ENCODE results near the gene DIAPH3.

DIAPH3 gene

GRCh38 chr13:60163478-60164233 lies at the start of gene DIAPH3:
DIAPH3 (minus strand) TSS chr13:60163928; CDS start chr13:60163766, 162 bp downstream.
- no peaks in the 10 kb centered on the region for H3K9me3 ChIP-seq (ENCODE audit: control insufficient read depth, insufficient read depth, low read depth, low read length)
- peaks cover 0 to 8% of the 10 kb centered on the region in 2 experiments; a peak in 2 of 3 replicates for H3K36me3 ChIP-seq (ENCODE audit: control insufficient read depth in 2 of 2, insufficient read depth in 1 of 2, low read length in 2 of 2)
- ChIA-PET CTCF (interaction anchor here (0.6 to 1.1 kb wide), 3 partner anchors 10 to 137 kb away, joined by 3 read pairs; no protein-coding TSS in a partner anchor), POLR2A (interaction anchor here (0.6 to 1.6 kb wide), 3 partner anchors 10 to 91 kb away, joined by 3 to 4 read pairs (median 4); no protein-coding TSS in a partner anchor)
- no peaks in the 10 kb centered on the region for H3K4me1 ChIP-seq (ENCODE audit: control insufficient read depth, insufficient read depth, low read length)
- H3K27ac ChIP-seq (ENCODE audit: extremely low read depth, low read depth, low read length), result peak within 1 kb of the TSS; percentile 89
- H3K4me3 ChIP-seq (ENCODE audit: low read depth, low read length), result peak within 1 kb of the TSS; percentile 99
- peak; percentile 39 for TF ChIP-seq ZNF629 (tag by site-specific recombination; IDR thresholded peaks at IDR 0.05)
- peak; percentile 56; the same call in 1 of the 2 replicates for TF ChIP-seq KLF8 (tag by site-specific recombination; IDR thresholded peaks at IDR 0.05)
- 0 out of 2 replicates have a peak, but pooled peaks have one; percentile 8 for TF ChIP-seq ZNF639 (tag by site-specific recombination; IDR thresholded peaks at IDR 0.05)
- TF ChIP-seq ZBTB17 (tag by site-specific recombination; IDR thresholded peaks at IDR 0.05), result peak; percentile 79
- peak; percentile 49; the same call in 1 of the 2 replicates for TF ChIP-seq GLI4 (tag by site-specific recombination; IDR thresholded peaks at IDR 0.05)
- no peak for TF ChIP-seq ZNF391 (tag by site-specific recombination; IDR thresholded peaks at IDR 0.05; ENCODE audit: borderline replicate concordance, low read depth)
- TF ChIP-seq ZNF175 (tag by site-specific recombination; IDR thresholded peaks at IDR 0.05), result no peak
- TF ChIP-seq SP2 (tag by site-specific recombination; IDR thresholded peaks at IDR 0.05), result peak; percentile 94
- TF ChIP-seq KLF7 (tag by site-specific recombination; IDR thresholded peaks at IDR 0.05; ENCODE audit: borderline replicate concordance), result peak; percentile 78; the same call in 1 of the 2 replicates
- no peak for TF ChIP-seq ZNF148 (tag by site-specific recombination; IDR thresholded peaks at IDR 0.05; ENCODE audit: borderline replicate concordance)
- TF ChIP-seq ZNF610 (tag by site-specific recombination; IDR thresholded peaks at IDR 0.05; ENCODE audit: borderline replicate concordance), result peak; percentile 56; the same call in 1 of the 2 replicates
- peak; percentile 47; the same call in 1 of the 2 replicates for TF ChIP-seq ZBTB48 (tag by site-specific recombination; IDR thresholded peaks at IDR 0.05)
- TF ChIP-seq PRDM10 (tag by site-specific recombination; IDR thresholded peaks at IDR 0.05), result peak; percentile 63; the same call in 1 of the 2 replicates
- peak; percentile 69 for TF ChIP-seq GLIS2 (tag by site-specific recombination; IDR thresholded peaks at IDR 0.05)
- peak; percentile 31; the same call in 1 of the 2 replicates for TF ChIP-seq ZNF561 (tag by site-specific recombination; IDR thresholded peaks at IDR 0.05; ENCODE audit: borderline replicate concordance)
- TF ChIP-seq ZNF580 (tag by site-specific recombination; IDR thresholded peaks at IDR 0.05), result peak; percentile 77; the same call in 1 of the 2 replicates
- peak; percentile 96 for TF ChIP-seq ZFP69B (tag by site-specific recombination; IDR thresholded peaks at IDR 0.05)
- TF ChIP-seq ZNF324 (tag by site-specific recombination; IDR thresholded peaks at IDR 0.05), result no peak; the same call in 1 of the 2 replicates
- no peak for TF ChIP-seq ZNF184 (tag by site-specific recombination; IDR thresholded peaks at IDR 0.05)
- TF ChIP-seq ZBTB11 (tag by site-specific recombination; conservative IDR thresholded peaks at IDR 0.05; ENCODE audit: low read depth), result peak; percentile 92
- peak; percentile 9; the same call in 1 of the 2 replicates for TF ChIP-seq GLIS1 (tag by site-specific recombination; IDR thresholded peaks at IDR 0.05)
- 0 out of 2 replicates have a peak, but pooled peaks have one; percentile 13 for TF ChIP-seq ZNF513 (tag by site-specific recombination; IDR thresholded peaks at IDR 0.05)
- peak; percentile 70 for TF ChIP-seq ZNF600 (tag by site-specific recombination; IDR thresholded peaks at IDR 0.05)
